Ascending aorta (tissue), 2 donors: Measurements from ENCODE around the gene GLRX. TPM values are rescaled to one million over a fixed set of nuclear protein-coding genes. Genes with fewer than 3 reads are reported as not detected.

Source experiments
- DNase-seq, 2 donors: peaks; one replicate each; pipeline ENCODE4 v3.0.0-alpha.2; 2019; ENCODE audit warnings: low spot score in 2 of 2
- H3K27ac ChIP-seq, 2 donors: fragments of 200-600 bp; sonication (generic); one replicate each; pipeline ENCODE4 v1.5.1; 2016 to 2017; ENCODE audit warnings: mild to moderate bottlenecking in 1 of 2
- H3K27me3 ChIP-seq: fragments of 200-600 bp; sonication (generic); one replicate; pipeline ENCODE4 v1.5.1; 2017
- H3K36me3 ChIP-seq, 2 donors: fragments of 200-600 bp; sonication (generic); one replicate each; pipeline ENCODE4 v1.5.1; 2016
- H3K4me1 ChIP-seq, 2 donors: fragments of 200-600 bp; sonication (generic); one replicate each; pipeline ENCODE4 v1.5.1; 2016 to 2017; ENCODE audit warnings: mild to moderate bottlenecking in 1 of 2
- H3K4me3 ChIP-seq, 2 donors: fragments of 200-600 bp; sonication (generic); one replicate each; pipeline ENCODE4 v1.5.1; 2016 to 2017; ENCODE audit warnings: mild to moderate bottlenecking in 1 of 2
- H3K9me3 ChIP-seq, 2 donors: fragments of 200-600 bp; sonication (generic); one replicate each; pipeline ENCODE4 v1.5.1; 2016
- CTCF ChIP-seq, 3 experiments: fragments of 200-600 bp in 2 of 3; fragments of 450-650 bp in 1 of 3; sonication (generic) in 2 of 3; IDR thresholded peaks; one replicate each; pipeline ENCODE4 v1.5.1; 2016 to 2019; ENCODE audit warnings: antibody characterized with exemption in 3 of 3, mild to moderate bottlenecking in 1 of 3, moderate library complexity in 1 of 3
- intact Hi-C: fragments of 100-400 bp; cut with DNase I; formaldehyde crosslinking; loops from one replicate; pipeline ENCODE4 v1.15.1; 2023
- total RNA-seq: library from RNA; depleted of rRNA; stranded (reverse); fragments of >200 nt; gene quantifications from one replicate; pipeline ENCODE4 v1.1.0, GENCODE V29; 2016

The GLRX gene
- total RNA-seq, 1 donor from 2014 or later = 18.5 TPM

GRCh38 chr5:95848701-95849100 is 26.2 kb upstream of the GLRX start:
- peaks cover 0 to 3% of the 10 kb centered on the region in 2 donors for H3K4me1 ChIP-seq
- H3K27me3 ChIP-seq = no peaks in the 10 kb centered on the region
- no peak overlapping the region for H3K27ac ChIP-seq
- TF ChIP-seq CTCF (IDR thresholded peaks at IDR 0.05) = no peak
- no peak overlapping the region for H3K4me3 ChIP-seq
- intact Hi-C loops = loop anchor here (5.0 kb wide), 2 partner anchors 116 to 206 kb away; partner anchors contain the start of gene RHOBTB3
- DNase-seq = peak in 1 of 2 donors; percentile 5
- no peaks in the 10 kb centered on the region for H3K9me3 ChIP-seq
- H3K36me3 ChIP-seq = no peaks in the 10 kb centered on the region

- intact Hi-C loops = loop anchor here (1.0 to 5.0 kb wide), 4 partner anchors 66 to 205 kb away; partner anchors contain the start of gene RHOBTB3
- Histone ChIP-seq H3K4me3 (no peak overlapping the region), H3K27ac (no peak overlapping the region), H3K9me3 (no peaks in the 10 kb centered on the region), H3K36me3 (no peaks in the 10 kb centered on the region), H3K4me1 (peaks cover 0 to 3% of the 10 kb centered on the region in 2 donors), H3K27me3 (no peaks in the 10 kb centered on the region)
- DNase-seq = no peak
- no peak for TF ChIP-seq CTCF (IDR thresholded peaks at IDR 0.05)
These were observed 24.7 kb upstream of the GLRX start for GRCh38 chr5:95847261-95847592.

GRCh38 chr5:95846554-95847260 is 24.2 kb upstream of the GLRX start:
- peak; percentile 87 to 92 (median 91) for TF ChIP-seq CTCF (IDR thresholded peaks at IDR 0.05)
- peak in 1 of 2 donors; percentile 78 for DNase-seq
- intact Hi-C loops = loop anchor here (1.0 to 5.0 kb wide), 4 partner anchors 65 to 204 kb away; partner anchors contain the start of gene RHOBTB3

GRCh38 chr5:95845391-95845790 is 22.9 kb upstream of the GLRX start:
- Histone ChIP-seq H3K4me1 (peaks cover 0 to 3% of the 10 kb centered on the region in 2 donors), H3K27me3 (no peaks in the 10 kb centered on the region), H3K36me3 (no peaks in the 10 kb centered on the region), H3K4me3 (no peak overlapping the region), H3K9me3 (no peaks in the 10 kb centered on the region), H3K27ac (no peak overlapping the region)
- intact Hi-C loops = loop anchor here (5.0 kb wide), 2 partner anchors 113 to 203 kb away; partner anchors contain the start of gene RHOBTB3
- TF ChIP-seq CTCF (IDR thresholded peaks at IDR 0.05) = no peak
- no peak for DNase-seq

More at GRCh38 chr5:95846554-95847260, 24.2 kb upstream of the GLRX start:
- Histone ChIP-seq H3K4me3 (no peak overlapping the region), H3K36me3 (no peaks in the 10 kb centered on the region), H3K4me1 (peaks cover 0 to 3% of the 10 kb centered on the region in 2 donors), H3K9me3 (no peaks in the 10 kb centered on the region), H3K27me3 (no peaks in the 10 kb centered on the region), H3K27ac (peak overlapping the region in 1 of 2 donors; percentile 29)

- Histone ChIP-seq H3K9me3 (no peaks in the 10 kb centered on the region), H3K4me1 (peaks cover 0 to 3% of the 10 kb centered on the region in 2 donors), H3K27ac (peak overlapping the region; percentile 27 to 53), H3K27me3 (no peaks in the 10 kb centered on the region), H3K4me3 (no peak overlapping the region), H3K36me3 (no peaks in the 10 kb centered on the region)
- intact Hi-C loops = no loop called here
- no peak for DNase-seq
- TF ChIP-seq CTCF (IDR thresholded peaks at IDR 0.05) = no peak
These were observed 21.3 kb upstream of the GLRX start for GRCh38 chr5:95843733-95844223.
